Fibroblast of lung (primary cell): ENCODE measurements around the gene USP6NL. TPM values are rescaled to one million over a fixed set of nuclear protein-coding genes. Genes with fewer than 3 reads are reported as not detected.
A peak's percentile ranks its signal among the peaks of the same experiment; 100 is the strongest.

Experiments used
- DNase-seq, 2 donors: peaks; one replicate each; pipeline versions ENCODE4 v3.0.0 to v3.0.0-alpha.2; 2010; ENCODE audit warnings: low read depth in 2 of 2
- H2AFZ ChIP-seq: 2 replicates; pipeline ENCODE4 v1.5.1; 2012; ENCODE audit warnings: low read length, control low read depth, inconsistent platforms
- H3K27ac ChIP-seq: 2 replicates; pipeline ENCODE4 v1.5.1; 2011; ENCODE audit warnings: low read length, control low read depth; ENCODE audit not compliant: insufficient read depth
- H3K27me3 ChIP-seq: 2 replicates; pipeline ENCODE4 v1.5.1; 2011; ENCODE audit warnings: mild to moderate bottlenecking, low read length; ENCODE audit not compliant: control insufficient read depth, insufficient read depth
- H3K36me3 ChIP-seq: 2 replicates; pipeline ENCODE4 v1.5.1; 2011; ENCODE audit warnings: low read length; ENCODE audit not compliant: control insufficient read depth, insufficient read depth
- H3K4me1 ChIP-seq: 2 replicates; pipeline ENCODE4 v1.5.1; 2011; ENCODE audit warnings: low read length; ENCODE audit not compliant: control insufficient read depth, insufficient read depth; ENCODE audit errors: extremely low read depth
- H3K4me2 ChIP-seq: 2 replicates; pipeline ENCODE4 v1.5.1; 2011; ENCODE audit warnings: low read length, control low read depth; ENCODE audit not compliant: insufficient read depth; ENCODE audit errors: extremely low read depth
- H3K4me3 ChIP-seq, 4 experiments: fragments of 200-600 bp in 1 of 4; sonication (generic) in 1 of 4; replicated peaks in 1 of 4; 2 replicates each; pipeline ENCODE4 v1.5.1; 2011 to 2016; ENCODE audit warnings: low read length in 4 of 4, low read depth in 3 of 4, mild to moderate bottlenecking in 3 of 4, control low read depth in 2 of 4, inconsistent platforms in 1 of 4, mixed read lengths in 1 of 4; ENCODE audit not compliant: insufficient read depth in 1 of 4; ENCODE audit errors: control extremely low read depth in 1 of 4
- H3K79me2 ChIP-seq: 2 replicates; pipeline ENCODE4 v1.5.1; 2012; ENCODE audit warnings: mild to moderate bottlenecking, low read length, inconsistent platforms; ENCODE audit not compliant: control insufficient read depth, insufficient read depth
- H3K9ac ChIP-seq: 2 replicates; pipeline ENCODE4 v1.5.1; 2011; ENCODE audit warnings: mild to moderate bottlenecking, low read length, control low read depth; ENCODE audit not compliant: insufficient read depth
- H3K9me3 ChIP-seq: 2 replicates; pipeline ENCODE4 v1.5.1; 2012; ENCODE audit warnings: low read depth, low read length; ENCODE audit not compliant: control insufficient read depth, insufficient read depth
- H4K20me1 ChIP-seq: 2 replicates; pipeline ENCODE4 v1.5.1; 2011; ENCODE audit warnings: low read length; ENCODE audit not compliant: control insufficient read depth, insufficient read depth; ENCODE audit errors: extremely low read depth
- EZH2 ChIP-seq: IDR thresholded peaks from 2 replicates; pipeline ENCODE4 v1.5.1; 2012; ENCODE audit warnings: low read length, control low read depth, mild to moderate bottlenecking; ENCODE audit errors: missing control alignments
- polyA plus RNA-seq, 2 donors: library from polyadenylated mRNA; depleted of rRNA in 1 of 2; stranded (reverse) in 1 of 2; unstranded in 1 of 2; fragments of >200 nt; gene quantifications; 2 replicates each; pipeline ENCODE4 v1.2.1, GENCODE V29; 2011 to 2012; ENCODE audit warnings: missing spikeins in 1 of 2
- total RNA-seq: library from RNA; depleted of rRNA; stranded (reverse); fragments of >200 nt; gene quantifications from 2 replicates; pipeline ENCODE4 v1.2.1, GENCODE V29; 2014
- TF ChIP-seq, protein P1 (sequence below), 2 donors: IDR thresholded peaks in 1 of 2; conservative IDR thresholded peaks in 1 of 2; 1 replicate in 1 of 2; 2 replicates in 1 of 2; pipeline ENCODE4 v1.5.1; 2011 to 2012; ENCODE audit warnings: low read length in 2 of 2, control low read depth in 1 of 2, inconsistent platforms in 1 of 2, low read depth in 1 of 2, mild to moderate bottlenecking in 1 of 2

Gene USP6NL
- total and polyA plus RNA-seq, 2 donors (not counting 1 experiment from before 2014, with no cell fraction given) = 8.9 to 13.4 TPM

DNA sequence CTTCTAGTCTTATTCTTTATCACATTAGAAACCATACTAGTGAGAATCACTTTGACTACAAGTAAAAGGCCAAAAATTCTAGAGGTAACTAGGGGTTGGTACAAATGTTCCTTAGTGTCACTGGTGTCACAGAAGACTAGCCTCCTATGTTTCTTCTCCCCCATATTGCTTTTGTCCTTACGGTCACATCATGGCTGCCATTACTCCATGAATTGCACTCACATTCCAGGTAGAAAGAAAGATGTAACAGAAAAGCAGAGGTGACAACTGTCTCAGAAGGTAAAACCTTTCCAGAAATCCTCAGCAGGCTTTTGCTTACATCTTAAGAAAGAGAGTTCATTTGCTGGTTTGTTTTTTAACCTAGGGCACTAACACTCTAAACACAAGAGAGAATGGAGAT lies 42.9 kb downstream of the USP6NL start:
- Histone ChIP-seq H3K9me3 (no peaks in the 10 kb centered on the region), H3K79me2 (no peaks in the 10 kb centered on the region), H3K27ac (no peak overlapping the region), H3K4me1 (no peaks in the 10 kb centered on the region), H3K36me3 (no peaks in the 10 kb centered on the region), H3K9ac (no peak overlapping the region), H4K20me1 (no peaks in the 10 kb centered on the region), H3K27me3 (no peaks in the 10 kb centered on the region), H3K4me3 (no peak overlapping the region), H2AFZ (no peak overlapping the region), H3K4me2 (no peak overlapping the region)
- TF ChIP-seq, protein P1, sequence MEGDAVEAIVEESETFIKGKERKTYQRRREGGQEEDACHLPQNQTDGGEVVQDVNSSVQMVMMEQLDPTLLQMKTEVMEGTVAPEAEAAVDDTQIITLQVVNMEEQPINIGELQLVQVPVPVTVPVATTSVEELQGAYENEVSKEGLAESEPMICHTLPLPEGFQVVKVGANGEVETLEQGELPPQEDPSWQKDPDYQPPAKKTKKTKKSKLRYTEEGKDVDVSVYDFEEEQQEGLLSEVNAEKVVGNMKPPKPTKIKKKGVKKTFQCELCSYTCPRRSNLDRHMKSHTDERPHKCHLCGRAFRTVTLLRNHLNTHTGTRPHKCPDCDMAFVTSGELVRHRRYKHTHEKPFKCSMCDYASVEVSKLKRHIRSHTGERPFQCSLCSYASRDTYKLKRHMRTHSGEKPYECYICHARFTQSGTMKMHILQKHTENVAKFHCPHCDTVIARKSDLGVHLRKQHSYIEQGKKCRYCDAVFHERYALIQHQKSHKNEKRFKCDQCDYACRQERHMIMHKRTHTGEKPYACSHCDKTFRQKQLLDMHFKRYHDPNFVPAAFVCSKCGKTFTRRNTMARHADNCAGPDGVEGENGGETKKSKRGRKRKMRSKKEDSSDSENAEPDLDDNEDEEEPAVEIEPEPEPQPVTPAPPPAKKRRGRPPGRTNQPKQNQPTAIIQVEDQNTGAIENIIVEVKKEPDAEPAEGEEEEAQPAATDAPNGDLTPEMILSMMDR (conservative IDR thresholded peaks at IDR 0.05 in 1 of 2, IDR thresholded peaks at IDR 0.05 in 1 of 2; ENCODE audit: low read depth in 1 of 2, low read length in 2 of 2) = no peak
- TF ChIP-seq EZH2 = no peak
- DNase-seq = no peak

GRCh38 chr10:11564741-11565140 lies 46.7 kb downstream of the USP6NL start:
- H3K9me3 ChIP-seq = no peaks in the 10 kb centered on the region
- no peak overlapping the region for H3K4me2 ChIP-seq
- no peak overlapping the region for H3K27ac ChIP-seq
- no peak for TF ChIP-seq EZH2
- TF ChIP-seq, protein P1 (conservative IDR thresholded peaks at IDR 0.05 in 1 of 2, IDR thresholded peaks at IDR 0.05 in 1 of 2; ENCODE audit: low read depth in 1 of 2, low read length in 2 of 2) = no peak
- H3K4me1 ChIP-seq = no peaks in the 10 kb centered on the region
- H3K9ac ChIP-seq = no peak overlapping the region
- no peak overlapping the region for H2AFZ ChIP-seq
- no peak overlapping the region for H3K4me3 ChIP-seq
- no peak for DNase-seq
- no peaks in the 10 kb centered on the region for H3K27me3 ChIP-seq
- no peaks in the 10 kb centered on the region for H3K36me3 ChIP-seq
- no peaks in the 10 kb centered on the region for H3K79me2 ChIP-seq
- no peaks in the 10 kb centered on the region for H4K20me1 ChIP-seq

DNA sequence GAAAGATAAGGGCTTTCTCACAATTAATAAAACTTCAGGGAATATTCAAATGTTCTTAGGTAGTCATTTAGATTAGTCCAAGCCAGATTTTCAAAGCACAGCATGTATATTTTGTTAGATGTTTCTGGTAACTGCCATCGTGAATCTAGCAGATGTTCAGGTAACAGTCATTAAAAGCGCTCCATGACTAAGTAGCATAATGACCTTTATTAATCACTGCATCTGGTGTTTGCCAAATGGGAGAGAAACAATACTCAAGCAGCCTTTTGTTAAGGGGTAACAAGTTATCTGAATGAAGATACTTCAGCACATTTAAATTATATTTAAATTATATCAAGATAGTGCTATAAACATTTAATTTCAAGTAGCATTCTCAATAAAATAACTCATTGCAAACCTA lies 47.5 kb downstream of the USP6NL start:
- Histone ChIP-seq H3K79me2 (no peaks in the 10 kb centered on the region), H3K9ac (no peak overlapping the region), H3K27ac (no peak overlapping the region), H3K4me2 (no peak overlapping the region), H2AFZ (no peak overlapping the region), H3K4me3 (no peak overlapping the region), H3K9me3 (no peaks in the 10 kb centered on the region), H3K27me3 (no peaks in the 10 kb centered on the region), H3K4me1 (no peaks in the 10 kb centered on the region), H4K20me1 (no peaks in the 10 kb centered on the region), H3K36me3 (no peaks in the 10 kb centered on the region)
- TF ChIP-seq EZH2 = no peak
- TF ChIP-seq, protein P1 (conservative IDR thresholded peaks at IDR 0.05 in 1 of 2, IDR thresholded peaks at IDR 0.05 in 1 of 2; ENCODE audit: low read depth in 1 of 2, low read length in 2 of 2) = no peak
- peak in 1 of 2 donors; percentile 25 for DNase-seq
